HCT116 (cell line): ENCODE results near the gene NUTM2F.

Experiments used
- EZH2phosphoT487 ChIP-seq: fragments of 200-600 bp; IDR thresholded peaks from 2 replicates; pipeline ENCODE4 v1.6.1; 2018; ENCODE audit warnings: antibody characterized with exemption, borderline replicate concordance
- FOSL1 ChIP-seq: IDR thresholded peaks from 2 replicates; pipeline ENCODE4 v1.6.1; 2012; ENCODE audit warnings: low read depth
- POLR2A ChIP-seq: IDR thresholded peaks from 2 replicates; pipeline ENCODE4 v1.7.0; 2011; ENCODE audit warnings: borderline replicate concordance; ENCODE audit not compliant: insufficient read depth, insufficient read length; ENCODE audit errors: extremely low read depth
- POLR2AphosphoS5 ChIP-seq: IDR thresholded peaks from 2 replicates; pipeline ENCODE4 v1.6.1; 2011; ENCODE audit warnings: mild to moderate bottlenecking, low read depth, low read length, moderate library complexity
- RAD21 ChIP-seq: IDR thresholded peaks from 2 replicates; pipeline ENCODE4 v1.6.1; 2012; ENCODE audit warnings: low read depth, mild to moderate bottlenecking
- SIN3A ChIP-seq: IDR thresholded peaks from 2 replicates; pipeline ENCODE4 v1.6.1; 2012; ENCODE audit warnings: low read depth
- SP1 ChIP-seq: IDR thresholded peaks from 2 replicates; pipeline ENCODE4 v1.6.1; 2012; ENCODE audit warnings: low read depth
- SRF ChIP-seq: IDR thresholded peaks from 2 replicates; pipeline ENCODE4 v1.6.1; 2012; ENCODE audit warnings: low read depth
- YY1 ChIP-seq: IDR thresholded peaks from 2 replicates; pipeline ENCODE4 v1.6.1; 2011; ENCODE audit warnings: low read length, low read depth, moderate library complexity, mild to moderate bottlenecking; ENCODE audit not compliant: insufficient replicate concordance; ENCODE audit errors: extremely low read depth
- ZFX ChIP-seq: fragments of 450-650 bp; IDR thresholded peaks from 2 replicates; pipeline ENCODE4 v1.6.1; 2017
- TF ChIP-seq, protein P1 (sequence below): IDR thresholded peaks from 2 replicates; pipeline ENCODE4 v1.6.1; 2012
- TF ChIP-seq, protein P2 (sequence below), 3 experiments: fragments of 200-600 bp in 1 of 3; sonication (generic) in 1 of 3; IDR thresholded peaks in 2 of 3; conservative IDR thresholded peaks in 1 of 3; 2 replicates each; pipeline ENCODE4 v1.5.1; 2012 to 2017; ENCODE audit warnings: low read depth in 2 of 3, low read length in 2 of 3, antibody characterized with exemption in 1 of 3, borderline replicate concordance in 1 of 3, control low read depth in 1 of 3, mild to moderate bottlenecking in 1 of 3, mixed read lengths in 1 of 3, mixed run types in 1 of 3, moderate library complexity in 1 of 3; ENCODE audit not compliant: insufficient read depth in 1 of 3
- TF ChIP-seq, protein P3 (sequence below): IDR thresholded peaks from 2 replicates; pipeline ENCODE4 v1.6.1; 2012; ENCODE audit warnings: low read depth

DNA sequence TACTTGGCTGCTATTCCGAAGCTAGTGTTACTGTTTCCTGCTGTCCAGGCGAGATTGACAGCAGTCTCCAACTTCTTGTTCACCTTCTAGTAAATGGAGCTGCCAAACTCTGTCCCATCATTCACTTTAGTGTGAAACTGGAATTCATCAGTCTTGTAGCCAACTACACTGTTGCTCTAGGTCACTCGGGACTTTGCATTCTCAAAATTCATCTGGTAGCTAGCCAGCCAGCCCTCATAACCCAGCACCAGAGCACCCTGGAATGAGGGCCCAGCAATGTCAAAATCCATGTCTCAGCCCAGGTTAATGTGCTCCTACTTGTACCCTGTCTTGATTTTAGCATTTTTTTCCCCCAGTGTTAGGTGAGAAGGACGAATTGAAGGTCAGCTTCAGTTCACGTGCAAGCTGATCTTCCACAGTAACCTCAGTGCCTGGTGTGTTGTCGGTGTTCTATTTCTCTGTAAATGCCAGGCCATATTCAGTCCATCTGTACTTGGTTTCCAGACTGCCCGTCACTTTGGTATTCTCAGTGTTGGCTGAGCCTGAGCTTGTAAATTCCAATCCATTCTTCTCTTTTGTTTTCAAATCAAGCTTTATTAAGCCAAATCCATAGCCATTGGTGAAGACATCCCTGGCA is 40.4 kb downstream of the NUTM2F start:
- TF ChIP-seq, protein P1, sequence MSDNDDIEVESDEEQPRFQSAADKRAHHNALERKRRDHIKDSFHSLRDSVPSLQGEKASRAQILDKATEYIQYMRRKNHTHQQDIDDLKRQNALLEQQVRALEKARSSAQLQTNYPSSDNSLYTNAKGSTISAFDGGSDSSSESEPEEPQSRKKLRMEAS: no peak
- TF ChIP-seq SP1 (no peak), YY1 (no peak), EZH2phosphoT487 (no peak), ZFX (no peak), RAD21 (no peak), SIN3A (no peak), POLR2AphosphoS5 (no peak), SRF (no peak), FOSL1 (no peak), POLR2A (no peak)
- TF ChIP-seq, protein P2, sequence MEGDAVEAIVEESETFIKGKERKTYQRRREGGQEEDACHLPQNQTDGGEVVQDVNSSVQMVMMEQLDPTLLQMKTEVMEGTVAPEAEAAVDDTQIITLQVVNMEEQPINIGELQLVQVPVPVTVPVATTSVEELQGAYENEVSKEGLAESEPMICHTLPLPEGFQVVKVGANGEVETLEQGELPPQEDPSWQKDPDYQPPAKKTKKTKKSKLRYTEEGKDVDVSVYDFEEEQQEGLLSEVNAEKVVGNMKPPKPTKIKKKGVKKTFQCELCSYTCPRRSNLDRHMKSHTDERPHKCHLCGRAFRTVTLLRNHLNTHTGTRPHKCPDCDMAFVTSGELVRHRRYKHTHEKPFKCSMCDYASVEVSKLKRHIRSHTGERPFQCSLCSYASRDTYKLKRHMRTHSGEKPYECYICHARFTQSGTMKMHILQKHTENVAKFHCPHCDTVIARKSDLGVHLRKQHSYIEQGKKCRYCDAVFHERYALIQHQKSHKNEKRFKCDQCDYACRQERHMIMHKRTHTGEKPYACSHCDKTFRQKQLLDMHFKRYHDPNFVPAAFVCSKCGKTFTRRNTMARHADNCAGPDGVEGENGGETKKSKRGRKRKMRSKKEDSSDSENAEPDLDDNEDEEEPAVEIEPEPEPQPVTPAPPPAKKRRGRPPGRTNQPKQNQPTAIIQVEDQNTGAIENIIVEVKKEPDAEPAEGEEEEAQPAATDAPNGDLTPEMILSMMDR (IDR thresholded peaks at IDR 0.05 in 2 of 3, conservative IDR thresholded peaks at IDR 0.05 in 1 of 3; ENCODE audit: borderline replicate concordance in 1 of 3, insufficient read depth in 1 of 3, low read depth in 2 of 3, low read length in 2 of 3): no peak
- TF ChIP-seq, protein P3, sequence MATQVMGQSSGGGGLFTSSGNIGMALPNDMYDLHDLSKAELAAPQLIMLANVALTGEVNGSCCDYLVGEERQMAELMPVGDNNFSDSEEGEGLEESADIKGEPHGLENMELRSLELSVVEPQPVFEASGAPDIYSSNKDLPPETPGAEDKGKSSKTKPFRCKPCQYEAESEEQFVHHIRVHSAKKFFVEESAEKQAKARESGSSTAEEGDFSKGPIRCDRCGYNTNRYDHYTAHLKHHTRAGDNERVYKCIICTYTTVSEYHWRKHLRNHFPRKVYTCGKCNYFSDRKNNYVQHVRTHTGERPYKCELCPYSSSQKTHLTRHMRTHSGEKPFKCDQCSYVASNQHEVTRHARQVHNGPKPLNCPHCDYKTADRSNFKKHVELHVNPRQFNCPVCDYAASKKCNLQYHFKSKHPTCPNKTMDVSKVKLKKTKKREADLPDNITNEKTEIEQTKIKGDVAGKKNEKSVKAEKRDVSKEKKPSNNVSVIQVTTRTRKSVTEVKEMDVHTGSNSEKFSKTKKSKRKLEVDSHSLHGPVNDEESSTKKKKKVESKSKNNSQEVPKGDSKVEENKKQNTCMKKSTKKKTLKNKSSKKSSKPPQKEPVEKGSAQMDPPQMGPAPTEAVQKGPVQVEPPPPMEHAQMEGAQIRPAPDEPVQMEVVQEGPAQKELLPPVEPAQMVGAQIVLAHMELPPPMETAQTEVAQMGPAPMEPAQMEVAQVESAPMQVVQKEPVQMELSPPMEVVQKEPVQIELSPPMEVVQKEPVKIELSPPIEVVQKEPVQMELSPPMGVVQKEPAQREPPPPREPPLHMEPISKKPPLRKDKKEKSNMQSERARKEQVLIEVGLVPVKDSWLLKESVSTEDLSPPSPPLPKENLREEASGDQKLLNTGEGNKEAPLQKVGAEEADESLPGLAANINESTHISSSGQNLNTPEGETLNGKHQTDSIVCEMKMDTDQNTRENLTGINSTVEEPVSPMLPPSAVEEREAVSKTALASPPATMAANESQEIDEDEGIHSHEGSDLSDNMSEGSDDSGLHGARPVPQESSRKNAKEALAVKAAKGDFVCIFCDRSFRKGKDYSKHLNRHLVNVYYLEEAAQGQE: no peak
